Neural cell (in vitro differentiated cells): ENCODE data around the gene SLC38A5. TPM values are rescaled to one million over a fixed set of nuclear protein-coding genes. Genes with fewer than 3 reads are reported as not detected.

Experiments
- H2AFZ ChIP-seq: fragments of 200-600, 300-800 bp; sonication (generic), shearing (Covaris generic); 2 replicates; pipeline ENCODE4 v1.6.0; 2014; ENCODE audit warnings: low read depth, mild to moderate bottlenecking, antibody characterized with exemption, low read length, moderate library complexity
- H3F3A ChIP-seq: fragments of 200-600 bp; shearing (Covaris generic); 2 replicates; pipeline ENCODE4 v1.6.1; 2016; ENCODE audit warnings: mild to moderate bottlenecking, moderate library complexity, mixed read lengths, antibody characterized with exemption, low read length; ENCODE audit not compliant: insufficient read depth, poor library complexity, severe bottlenecking
- H3K27ac ChIP-seq: fragments of 200-600, 300-800 bp; sonication (generic), shearing (Covaris generic); 2 replicates; pipeline ENCODE4 v1.5.1; 2014; ENCODE audit warnings: mild to moderate bottlenecking, low read length, moderate library complexity
- H3K27me3 ChIP-seq: fragments of 300-800, 200-600 bp; sonication (generic), shearing (Covaris generic); 2 replicates; pipeline ENCODE4 v1.6.0; 2014; ENCODE audit warnings: mild to moderate bottlenecking, low read depth, low read length, moderate library complexity; ENCODE audit not compliant: insufficient read depth
- H3K36me3 ChIP-seq: fragments of 300-800, 200-600 bp; sonication (generic), shearing (Covaris generic); 2 replicates; pipeline ENCODE4 v1.5.1; 2014; ENCODE audit warnings: mild to moderate bottlenecking, antibody characterized with exemption, low read length, moderate library complexity; ENCODE audit not compliant: insufficient read depth
- H3K4me2 ChIP-seq: fragments of 300-800, 200-600 bp; sonication (generic), shearing (Covaris generic); 2 replicates; pipeline ENCODE4 v1.6.0; 2014; ENCODE audit warnings: mild to moderate bottlenecking, low read length
- H3K4me3 ChIP-seq: fragments of 300-800, 200-600 bp; sonication (generic), shearing (Covaris generic); 2 replicates; pipeline ENCODE4 v1.5.1; 2014; ENCODE audit warnings: mild to moderate bottlenecking, low read length, moderate library complexity
- H3K79me2 ChIP-seq: fragments of 200-600 bp; shearing (Covaris generic); replicated peaks from 2 replicates; pipeline ENCODE4 v1.6.0; 2014; ENCODE audit warnings: mild to moderate bottlenecking, low read length, moderate library complexity; ENCODE audit not compliant: insufficient read depth
- H3K9ac ChIP-seq: fragments of 300-800, 200-600 bp; sonication (generic), shearing (Covaris generic); 2 replicates; pipeline ENCODE4 v1.6.1; 2016; ENCODE audit warnings: mild to moderate bottlenecking, low read length, mixed read lengths
- H3K9me2 ChIP-seq: fragments of 200-600 bp; shearing (Covaris generic); 2 replicates; pipeline ENCODE4 v1.6.1; 2016; ENCODE audit warnings: mild to moderate bottlenecking, low read length, mixed read lengths; ENCODE audit not compliant: insufficient read depth
- H3K9me3 ChIP-seq: fragments of 200-600, 300-800 bp; sonication (generic), shearing (Covaris generic); 2 replicates; pipeline ENCODE4 v1.6.1; 2016; ENCODE audit warnings: mild to moderate bottlenecking, mixed run types, low read length, moderate library complexity, mixed read lengths
- H4K20me1 ChIP-seq: fragments of 200-600 bp; shearing (Covaris generic); 2 replicates; pipeline ENCODE4 v1.6.1; 2016; ENCODE audit warnings: mild to moderate bottlenecking, mixed run types; ENCODE audit not compliant: insufficient read depth
- EP300 ChIP-seq: fragments of 450-650 bp; conservative IDR thresholded peaks from 2 replicates; pipeline ENCODE4 v1.6.1; 2014; ENCODE audit warnings: antibody characterized with exemption, mild to moderate bottlenecking, moderate library complexity; ENCODE audit not compliant: poor library complexity, severe bottlenecking
- EZH2 ChIP-seq: fragments of 200-600, 300-800 bp; shearing (Covaris generic), sonication (generic); IDR thresholded peaks from 2 replicates; pipeline ENCODE4 v1.6.1; 2014; ENCODE audit warnings: antibody characterized with exemption, low read length, borderline replicate concordance, mild to moderate bottlenecking; ENCODE audit not compliant: insufficient read depth, poor library complexity, severe bottlenecking
- MXI1 ChIP-seq: fragments of 450-650 bp; conservative IDR thresholded peaks from 2 replicates; pipeline ENCODE4 v1.6.1; 2014; ENCODE audit warnings: antibody characterized with exemption, mild to moderate bottlenecking; ENCODE audit not compliant: poor library complexity, severe bottlenecking
- POLR2AphosphoS5 ChIP-seq: IDR thresholded peaks from 2 replicates; pipeline ENCODE4 v1.6.1; 2012
- RAD21 ChIP-seq: fragments of 450-650 bp; conservative IDR thresholded peaks from 2 replicates; pipeline ENCODE4 v1.6.1; 2014; ENCODE audit warnings: antibody characterized with exemption, mild to moderate bottlenecking, moderate library complexity
- SMC3 ChIP-seq: fragments of 450-650 bp; conservative IDR thresholded peaks from 2 replicates; pipeline ENCODE4 v1.6.1; 2014; ENCODE audit warnings: antibody characterized with exemption, mild to moderate bottlenecking, moderate library complexity; ENCODE audit not compliant: poor library complexity
- TAF1 ChIP-seq: IDR thresholded peaks from 2 replicates; pipeline ENCODE4 v1.6.1; 2012; ENCODE audit warnings: low read depth
- polyA plus RNA-seq: library from polyadenylated mRNA; depleted of rRNA; stranded (reverse); fragments of >200 nt; gene quantifications from 2 replicates; pipeline ENCODE4 v1.2.3, GENCODE V29; 2014
- TF ChIP-seq, protein P1 (sequence below): IDR thresholded peaks from 2 replicates; pipeline ENCODE4 v1.6.1; 2012; ENCODE audit warnings: borderline replicate concordance
- TF ChIP-seq, protein P2 (sequence below): fragments of 450-650 bp; IDR thresholded peaks from 2 replicates; pipeline ENCODE4 v1.5.1; 2014; ENCODE audit warnings: antibody characterized with exemption, mild to moderate bottlenecking, moderate library complexity; ENCODE audit not compliant: poor library complexity, severe bottlenecking

SLC38A5 gene
- polyA plus RNA-seq, 1 donor from 2014 or later, result 0.48 TPM

DNA sequence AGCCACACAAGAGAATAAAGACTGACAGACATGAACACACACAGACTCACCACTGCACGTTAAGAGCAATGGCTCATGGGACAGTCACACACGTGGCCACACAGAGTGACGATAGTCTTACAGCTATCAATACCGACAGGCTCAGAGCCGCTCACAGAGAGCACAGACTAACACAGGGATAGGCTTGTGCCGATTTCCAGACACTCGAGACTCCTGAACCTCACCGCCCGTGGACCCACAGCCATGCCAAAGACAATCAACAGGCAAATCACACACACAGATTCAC is 716 bp upstream of the SLC38A5 start:
- H3K4me2 ChIP-seq, result no peak overlapping the region
- H4K20me1 ChIP-seq, result no peaks in the 10 kb centered on the region
- TF ChIP-seq EZH2 (no peak), POLR2AphosphoS5 (no peak), SMC3 (no peak), TAF1 (no peak), RAD21 (no peak), MXI1 (no peak), EP300 (no peak)
- TF ChIP-seq, protein P1, sequence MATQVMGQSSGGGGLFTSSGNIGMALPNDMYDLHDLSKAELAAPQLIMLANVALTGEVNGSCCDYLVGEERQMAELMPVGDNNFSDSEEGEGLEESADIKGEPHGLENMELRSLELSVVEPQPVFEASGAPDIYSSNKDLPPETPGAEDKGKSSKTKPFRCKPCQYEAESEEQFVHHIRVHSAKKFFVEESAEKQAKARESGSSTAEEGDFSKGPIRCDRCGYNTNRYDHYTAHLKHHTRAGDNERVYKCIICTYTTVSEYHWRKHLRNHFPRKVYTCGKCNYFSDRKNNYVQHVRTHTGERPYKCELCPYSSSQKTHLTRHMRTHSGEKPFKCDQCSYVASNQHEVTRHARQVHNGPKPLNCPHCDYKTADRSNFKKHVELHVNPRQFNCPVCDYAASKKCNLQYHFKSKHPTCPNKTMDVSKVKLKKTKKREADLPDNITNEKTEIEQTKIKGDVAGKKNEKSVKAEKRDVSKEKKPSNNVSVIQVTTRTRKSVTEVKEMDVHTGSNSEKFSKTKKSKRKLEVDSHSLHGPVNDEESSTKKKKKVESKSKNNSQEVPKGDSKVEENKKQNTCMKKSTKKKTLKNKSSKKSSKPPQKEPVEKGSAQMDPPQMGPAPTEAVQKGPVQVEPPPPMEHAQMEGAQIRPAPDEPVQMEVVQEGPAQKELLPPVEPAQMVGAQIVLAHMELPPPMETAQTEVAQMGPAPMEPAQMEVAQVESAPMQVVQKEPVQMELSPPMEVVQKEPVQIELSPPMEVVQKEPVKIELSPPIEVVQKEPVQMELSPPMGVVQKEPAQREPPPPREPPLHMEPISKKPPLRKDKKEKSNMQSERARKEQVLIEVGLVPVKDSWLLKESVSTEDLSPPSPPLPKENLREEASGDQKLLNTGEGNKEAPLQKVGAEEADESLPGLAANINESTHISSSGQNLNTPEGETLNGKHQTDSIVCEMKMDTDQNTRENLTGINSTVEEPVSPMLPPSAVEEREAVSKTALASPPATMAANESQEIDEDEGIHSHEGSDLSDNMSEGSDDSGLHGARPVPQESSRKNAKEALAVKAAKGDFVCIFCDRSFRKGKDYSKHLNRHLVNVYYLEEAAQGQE, result no peak
- TF ChIP-seq, protein P2, sequence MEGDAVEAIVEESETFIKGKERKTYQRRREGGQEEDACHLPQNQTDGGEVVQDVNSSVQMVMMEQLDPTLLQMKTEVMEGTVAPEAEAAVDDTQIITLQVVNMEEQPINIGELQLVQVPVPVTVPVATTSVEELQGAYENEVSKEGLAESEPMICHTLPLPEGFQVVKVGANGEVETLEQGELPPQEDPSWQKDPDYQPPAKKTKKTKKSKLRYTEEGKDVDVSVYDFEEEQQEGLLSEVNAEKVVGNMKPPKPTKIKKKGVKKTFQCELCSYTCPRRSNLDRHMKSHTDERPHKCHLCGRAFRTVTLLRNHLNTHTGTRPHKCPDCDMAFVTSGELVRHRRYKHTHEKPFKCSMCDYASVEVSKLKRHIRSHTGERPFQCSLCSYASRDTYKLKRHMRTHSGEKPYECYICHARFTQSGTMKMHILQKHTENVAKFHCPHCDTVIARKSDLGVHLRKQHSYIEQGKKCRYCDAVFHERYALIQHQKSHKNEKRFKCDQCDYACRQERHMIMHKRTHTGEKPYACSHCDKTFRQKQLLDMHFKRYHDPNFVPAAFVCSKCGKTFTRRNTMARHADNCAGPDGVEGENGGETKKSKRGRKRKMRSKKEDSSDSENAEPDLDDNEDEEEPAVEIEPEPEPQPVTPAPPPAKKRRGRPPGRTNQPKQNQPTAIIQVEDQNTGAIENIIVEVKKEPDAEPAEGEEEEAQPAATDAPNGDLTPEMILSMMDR, result no peak
- no peaks in the 10 kb centered on the region for H3K9me2 ChIP-seq
- H2AFZ ChIP-seq, result no peak overlapping the region
- no peaks in the 10 kb centered on the region for H3K36me3 ChIP-seq
- no peaks in the 10 kb centered on the region for H3K27me3 ChIP-seq
- no peak overlapping the region for H3K27ac ChIP-seq
- no peak overlapping the region for H3K9ac ChIP-seq
- no peaks in the 10 kb centered on the region for H3F3A ChIP-seq
- no peaks in the 10 kb centered on the region for H3K79me2 ChIP-seq
- no peak overlapping the region for H3K4me3 ChIP-seq
- no peaks in the 10 kb centered on the region for H3K9me3 ChIP-seq

DNA sequence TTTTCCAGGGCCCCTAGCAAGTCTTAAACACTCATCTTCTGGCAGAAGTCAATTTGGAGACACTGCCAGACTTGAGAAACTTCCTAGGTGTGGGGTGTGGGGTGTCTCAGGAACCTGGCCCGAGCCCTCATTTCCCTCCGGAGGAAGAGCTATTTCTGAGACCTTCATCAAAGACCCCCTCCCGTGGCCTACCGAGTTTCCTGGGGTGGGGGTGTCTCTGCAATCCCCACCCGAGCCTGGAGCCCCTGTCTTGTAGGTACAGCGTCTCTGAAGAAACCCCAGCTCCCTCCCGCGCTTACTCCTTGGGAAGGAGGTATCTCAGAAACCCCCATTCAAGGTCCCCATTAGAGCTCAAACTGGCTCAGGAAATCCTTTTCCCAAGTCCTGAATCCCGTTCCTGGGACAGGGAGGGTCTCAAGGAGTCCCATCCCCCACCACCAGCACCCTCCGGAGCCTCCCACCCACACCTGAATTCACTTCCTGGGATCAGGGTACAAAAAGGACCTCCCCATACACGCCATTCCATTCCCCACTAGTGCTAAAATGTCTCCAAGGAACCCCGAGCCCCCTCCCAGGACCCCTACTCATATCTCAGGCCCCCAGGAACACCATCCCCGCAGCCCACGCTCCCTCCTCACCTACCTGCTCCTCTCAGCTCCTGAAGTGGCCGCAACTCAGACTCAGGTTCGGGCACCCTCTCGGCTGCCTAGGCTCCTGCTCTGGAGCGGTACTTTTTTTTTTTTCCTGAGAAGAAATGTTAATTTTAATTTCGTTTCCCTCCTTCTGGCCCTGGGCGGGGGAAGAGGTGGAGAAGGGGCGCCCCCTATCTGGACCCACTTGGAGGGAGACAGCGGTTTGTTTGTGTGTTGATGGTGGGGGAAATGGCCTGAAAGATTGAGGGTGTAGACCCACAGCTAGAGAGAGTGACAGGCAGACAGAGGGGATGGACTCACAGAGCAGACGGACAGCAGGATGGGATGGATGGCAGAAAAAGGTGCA is 1.1 kb downstream of the SLC38A5 start:
- Histone ChIP-seq H3K27me3 (no peaks in the 10 kb centered on the region), H4K20me1 (no peaks in the 10 kb centered on the region), H3F3A (no peaks in the 10 kb centered on the region), H3K9ac (no peak overlapping the region), H3K79me2 (no peaks in the 10 kb centered on the region), H2AFZ (no peak overlapping the region), H3K4me2 (no peak overlapping the region), H3K4me3 (no peak overlapping the region), H3K27ac (no peak overlapping the region), H3K9me3 (no peaks in the 10 kb centered on the region), H3K36me3 (no peaks in the 10 kb centered on the region), H3K9me2 (no peaks in the 10 kb centered on the region)
- TF ChIP-seq EP300 (no peak), POLR2AphosphoS5 (no peak), MXI1 (no peak), EZH2 (no peak), SMC3 (no peak), RAD21 (no peak), TAF1 (no peak)
- TF ChIP-seq, protein P1, result no peak
- TF ChIP-seq, protein P2, result no peak
